ENCODE data around the gene CDK2AP2. TPM values are rescaled to one million over a fixed set of nuclear protein-coding genes. Genes with fewer than 3 reads are reported as not detected.
"Not testable (repeated sequence)": the region's sequence is repeated elsewhere in the genome, so short reads cannot be mapped to it uniquely, and the experiment has no call there.

The CDK2AP2 gene
- total and polyA plus RNA-seq, 10 of the 15 experiments (the other 5 are each of a cell fraction or from before 2014, with no cell fraction given): 8.0 to 177 (median 40.9) TPM

- in situ Hi-C loops (cut with MboI); H4K20me1 ChIP-seq (ENCODE audit: control insufficient read depth, insufficient read depth); H3K27me3 ChIP-seq (replicated peaks in 1 of 2; ENCODE audit: control insufficient read depth in 2 of 2, insufficient read depth in 2 of 2, low read length in 1 of 2); FAIRE-seq; H3K4me3 ChIP-seq; H3K9me3 ChIP-seq (replicated peaks; ENCODE audit: control insufficient read depth, insufficient read depth, low read length); H3K4me1 ChIP-seq (ENCODE audit: control insufficient read depth, insufficient read depth, low read length); DNase-seq (ENCODE audit: low read depth, low spot score); intact Hi-C loops (cut with micrococcal nuclease; ENCODE audit: unreplicated experiment); BruUV-seq (replicated peaks); H3K36me3 ChIP-seq (ENCODE audit: control insufficient read depth in 2 of 2, insufficient read depth in 2 of 2, low read length in 1 of 2); H3K9ac ChIP-seq (ENCODE audit: control insufficient read depth, insufficient read depth, low read length); ATAC-seq; H3K4me2 ChIP-seq (ENCODE audit: control insufficient read depth, insufficient read depth); H3K79me2 ChIP-seq (ENCODE audit: control insufficient read depth, insufficient read depth, low read length); H2AFZ ChIP-seq (ENCODE audit: control insufficient read depth, low read depth, low read length); H3K27ac ChIP-seq (ENCODE audit: control insufficient read depth, insufficient read depth): not testable (repeated sequence)
- CTCF ChIA-PET: interaction anchor here (0.6 to 2.0 kb wide), 2 partner anchors 75 to 93 kb away, joined by 3 to 7 read pairs; partner anchors contain the start of gene PPP1CA
- WGBS (ENCODE audit: insufficient coverage, insufficient replicate concordance, low lambda C conversion rate, missing lambda C conversion rate): 79% methylated on average over 10 of the region's 10 CpGs
- RAD21 ChIA-PET (ENCODE audit: unreplicated experiment): interaction anchor here (1.4 kb wide), 1 partner anchor 9 kb away, joined by 3 read pairs; no protein-coding TSS in a partner anchor
- SMC1A ChIA-PET (ENCODE audit: uncharacterized antibody, unreplicated experiment): interaction anchor here (0.6 kb wide), 1 partner anchor 111 kb away, joined by 3 read pairs; no protein-coding TSS in a partner anchor
- TF ChIP-seq NFYB (IDR thresholded peaks at IDR 0.05; ENCODE audit: insufficient read depth, low read depth, low read length): 0 out of 2 replicates have a peak, but pooled peaks have one; percentile 31
- POLR2A ChIA-PET: interaction anchor here (0.7 to 1.7 kb wide), 2 partner anchors 11 to 71 kb away, joined by 4 read pairs; no protein-coding TSS in a partner anchor
Observed at GRCh38 chr11:67476692-67477091, 31.3 kb downstream of the CDK2AP2 start.

GRCh38 chr11:67472882-67473281, 35.1 kb downstream of the CDK2AP2 start:
- in situ Hi-C loops (cut with MboI): no loop called here
- no peak for DNase-seq (ENCODE audit: low read depth, low spot score)

More at GRCh38 chr11:67472882-67473281, 35.1 kb downstream of the CDK2AP2 start:
- no peak overlapping the region for H3K27ac ChIP-seq (ENCODE audit: control insufficient read depth, insufficient read depth)
- intact Hi-C loops (cut with micrococcal nuclease; ENCODE audit: unreplicated experiment): no loop called here
- no peak overlapping the region for H3K4me2 ChIP-seq (ENCODE audit: control insufficient read depth, insufficient read depth)
- H3K4me1 ChIP-seq (ENCODE audit: control insufficient read depth, insufficient read depth, low read length): peaks cover 16% of the 10 kb centered on the region
- RAD21 ChIA-PET (ENCODE audit: unreplicated experiment): no interaction called here
- H3K36me3 ChIP-seq (ENCODE audit: control insufficient read depth in 2 of 2, insufficient read depth in 2 of 2, low read length in 1 of 2): no peaks in the 10 kb centered on the region
- no peaks in the 10 kb centered on the region for H3K27me3 ChIP-seq (replicated peaks in 1 of 2; ENCODE audit: control insufficient read depth in 2 of 2, insufficient read depth in 2 of 2, low read length in 1 of 2)
- POLR2A ChIA-PET: interaction anchor here (6.4 kb wide), 1 partner anchor 70 kb away, joined by 72 read pairs; the partner anchor contains the start of genes PPP1CA and TBC1D10C
- no peak overlapping the region for H3K4me3 ChIP-seq
- BruUV-seq (replicated peaks): no TSS peak
- ATAC-seq (no peak), FAIRE-seq (no peak)
- no peak overlapping the region for H3K9ac ChIP-seq (ENCODE audit: control insufficient read depth, insufficient read depth, low read length)
- H4K20me1 ChIP-seq (ENCODE audit: control insufficient read depth, insufficient read depth): no peaks in the 10 kb centered on the region
- H3K9me3 ChIP-seq (replicated peaks; ENCODE audit: control insufficient read depth, insufficient read depth, low read length): no peaks in the 10 kb centered on the region; the same call in 2 of the 3 replicates
- no peak overlapping the region for H2AFZ ChIP-seq (ENCODE audit: control insufficient read depth, low read depth, low read length)
- CTCF ChIA-PET: interaction anchor here (1.1 kb wide), 1 partner anchor 70 kb away, joined by 3 read pairs; no protein-coding TSS in a partner anchor
- H3K79me2 ChIP-seq (ENCODE audit: control insufficient read depth, insufficient read depth, low read length): peaks cover 7% of the 10 kb centered on the region
- TF ChIP-seq PKNOX1 (IDR thresholded peaks at IDR 0.05) (peak; percentile 56), HCFC1 (IDR thresholded peaks at IDR 0.05; ENCODE audit: low read length) (no peak), ATF7 (IDR thresholded peaks at IDR 0.05; ENCODE audit: low read depth) (no peak), IRF4 (IDR thresholded peaks at IDR 0.05; ENCODE audit: low read depth, low read length) (no peak), HDAC6 (IDR thresholded peaks at IDR 0.05; ENCODE audit: unreplicated experiment) (no peak), KLF5 (IDR thresholded peaks at IDR 0.05; ENCODE audit: partially characterized antibody) (no peak), SMARCA5 (IDR thresholded peaks at IDR 0.05) (no peak)
- SMC1A ChIA-PET (ENCODE audit: uncharacterized antibody, unreplicated experiment): interaction anchor here (1.0 kb wide), 1 partner anchor 128 kb away, joined by 3 read pairs; no protein-coding TSS in a partner anchor
- 59% methylated on average over 7 of the region's 7 CpGs for WGBS (ENCODE audit: insufficient coverage, insufficient replicate concordance, low lambda C conversion rate, missing lambda C conversion rate)

Data from GM12878 (cell line).